NCI-H2196 (cell line): ENCODE data around the gene PRR12.

Experiments
- DNase-seq: peaks from one replicate; lab custom pipeline; 2025; ENCODE audit not compliant: unreplicated experiment; lab: John Stamatoyannopoulos, UW

Gene PRR12

DNA sequence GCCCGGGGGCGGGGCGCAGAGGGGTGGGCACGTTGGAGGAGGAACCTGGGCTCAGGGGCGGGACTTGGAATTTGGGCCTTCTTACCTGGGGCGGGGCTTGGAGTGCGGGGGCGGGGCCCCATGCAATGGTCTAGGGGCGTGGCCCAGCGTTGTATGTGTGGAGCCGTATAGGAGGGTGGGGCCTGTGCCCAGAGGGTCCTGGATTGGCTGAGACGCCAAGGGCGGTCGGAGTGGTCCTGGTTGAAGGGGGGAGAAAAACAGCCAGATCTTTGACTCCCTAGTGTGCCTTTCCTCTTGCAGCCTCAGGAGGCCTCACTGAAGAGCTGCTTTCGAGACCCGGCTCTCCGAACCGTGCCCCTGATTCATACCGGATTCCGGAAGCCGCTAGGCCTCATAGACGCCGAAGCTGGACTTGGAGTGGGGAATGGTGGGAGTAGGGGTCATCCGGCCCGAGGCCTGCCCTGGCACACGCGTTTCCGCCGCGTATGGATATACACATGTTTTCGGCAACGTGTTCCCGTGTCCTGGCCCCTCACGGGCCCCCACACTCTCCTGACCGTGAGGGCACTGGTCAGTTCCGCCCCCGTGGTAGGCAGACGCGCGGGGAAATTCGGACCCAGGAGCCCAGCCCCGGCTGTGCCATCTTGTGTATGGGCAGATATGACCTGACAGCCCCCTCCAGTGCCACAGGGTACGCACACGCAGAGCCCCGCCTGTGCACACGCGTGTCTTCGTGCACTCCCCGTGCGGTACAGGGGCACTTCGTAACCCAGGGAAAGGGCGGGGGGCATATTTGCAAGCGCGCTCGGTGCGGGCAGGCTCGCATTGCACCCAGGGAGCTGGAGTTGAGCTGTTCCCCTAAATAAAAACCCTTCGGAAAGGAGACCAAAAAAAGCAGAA lies 661 bp upstream of the PRR12 start:
- peak; percentile 95 for DNase-seq

DNA sequence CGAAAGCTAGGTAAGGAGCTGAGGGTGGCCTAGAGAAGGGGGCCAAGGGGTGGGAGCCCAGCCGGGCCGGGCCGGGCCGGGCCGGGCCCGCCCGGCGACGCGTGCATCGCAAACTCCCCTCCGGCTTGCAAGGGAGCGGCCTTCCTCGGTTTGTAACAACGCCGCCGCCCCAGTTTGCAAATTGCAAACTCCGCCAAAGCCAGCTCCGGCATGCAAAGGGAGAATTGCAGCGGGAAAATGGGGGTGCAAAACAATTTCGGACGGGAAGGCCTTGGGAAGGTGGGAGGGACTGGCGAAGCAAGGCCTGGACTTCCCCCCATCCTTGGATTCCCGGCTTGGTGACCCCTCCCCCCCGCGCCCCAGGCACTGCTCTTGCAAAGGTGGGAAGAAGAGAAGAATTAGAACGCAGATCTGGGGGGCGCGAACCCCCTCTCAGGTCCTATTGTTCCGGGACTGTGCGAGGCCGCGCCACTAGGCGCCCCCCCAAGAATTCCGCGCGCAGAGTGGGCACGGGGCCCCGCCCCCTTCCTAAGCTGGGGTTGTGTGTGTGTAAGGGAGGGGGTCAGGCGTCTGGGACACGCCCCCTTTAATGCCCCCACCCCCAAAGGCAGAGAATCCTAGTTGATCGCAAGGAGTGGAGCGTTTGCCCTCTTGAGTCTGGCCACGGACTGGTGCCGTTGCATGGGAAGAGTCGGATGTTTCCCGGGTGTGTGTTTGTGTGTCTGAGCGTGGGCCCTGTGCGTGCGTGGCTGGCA lies 926 bp downstream of the PRR12 start:
- peak; percentile 45 for DNase-seq

DNA sequence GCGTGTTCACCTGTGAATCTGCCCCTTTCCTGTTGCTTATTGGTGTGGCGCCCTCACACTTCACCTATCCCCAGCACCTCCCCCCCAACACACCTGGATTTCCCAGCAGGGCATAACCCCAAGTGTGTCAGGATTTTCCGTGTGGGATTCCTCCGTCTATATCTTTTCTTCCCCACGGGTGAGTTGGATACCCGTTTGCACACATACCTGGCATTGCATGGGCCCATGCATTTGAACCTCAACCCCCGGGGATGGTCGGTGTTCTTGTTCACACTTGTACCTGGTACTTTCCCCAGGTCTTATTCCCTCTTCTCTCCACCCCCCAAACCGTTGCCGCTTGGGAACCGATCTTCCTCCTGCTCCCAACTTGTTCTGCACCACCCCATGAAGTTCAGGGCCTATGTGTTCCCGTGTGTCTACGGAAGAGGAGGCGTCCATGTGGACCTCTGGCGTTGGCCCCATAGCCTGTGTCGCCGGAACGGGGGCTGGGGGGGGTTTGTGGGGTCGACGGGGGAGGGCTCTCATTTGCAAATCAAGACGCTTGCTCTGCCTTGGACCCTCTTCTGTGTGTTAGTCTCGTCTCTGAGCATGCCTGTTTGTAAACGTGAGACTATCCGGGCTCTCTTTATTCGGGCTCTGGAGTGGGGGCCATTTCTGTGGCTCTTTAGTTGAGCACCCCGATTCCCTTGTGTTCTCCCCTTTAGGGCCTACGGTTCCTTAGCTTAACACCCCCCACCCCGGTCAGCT lies 1.7 kb downstream of the PRR12 start:
- peak; percentile 45 for DNase-seq

DNA sequence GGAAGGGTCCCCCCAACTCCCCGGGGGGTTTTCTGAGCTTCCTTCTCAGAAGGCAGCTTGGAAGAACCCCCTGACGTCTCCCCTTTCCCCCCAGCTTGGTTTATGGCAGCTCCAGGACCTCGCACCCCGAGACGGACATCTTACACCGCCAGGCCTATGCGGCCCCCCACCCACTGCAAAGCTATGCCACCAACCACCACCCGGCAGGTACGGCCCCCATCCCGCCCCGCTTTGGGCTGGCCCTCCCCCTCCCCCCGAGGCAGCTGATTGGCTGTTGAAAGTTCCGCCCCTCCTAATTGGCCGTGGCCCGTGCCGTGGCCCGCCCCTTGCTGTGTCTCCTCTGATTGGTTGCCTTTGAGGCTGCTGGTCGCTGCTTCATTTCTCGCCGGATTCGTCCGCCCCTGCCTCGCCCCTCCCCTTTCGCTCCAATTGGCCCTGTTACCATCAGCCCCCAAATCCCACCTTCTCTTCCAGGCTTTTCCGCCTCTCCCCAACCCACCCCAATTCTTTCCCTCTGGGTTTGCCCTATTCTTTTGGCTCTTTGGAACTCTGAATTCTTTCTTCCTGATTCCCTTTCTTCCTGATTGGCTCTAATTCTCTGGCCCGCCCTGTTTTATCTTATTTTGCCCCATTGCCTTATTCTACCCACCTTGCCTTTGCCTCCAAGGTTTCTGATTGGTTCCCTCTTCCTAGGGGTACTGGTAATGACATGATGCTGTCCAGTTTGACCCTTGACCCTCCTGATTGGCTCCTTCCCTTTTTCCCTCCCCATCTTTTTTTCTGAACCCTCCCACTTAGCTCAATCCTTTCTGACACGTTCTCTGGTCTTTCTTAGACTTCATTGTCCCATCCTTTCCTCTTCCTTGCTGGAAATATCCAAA lies 2.5 kb downstream of the PRR12 start:
- peak; percentile 90 for DNase-seq

DNA sequence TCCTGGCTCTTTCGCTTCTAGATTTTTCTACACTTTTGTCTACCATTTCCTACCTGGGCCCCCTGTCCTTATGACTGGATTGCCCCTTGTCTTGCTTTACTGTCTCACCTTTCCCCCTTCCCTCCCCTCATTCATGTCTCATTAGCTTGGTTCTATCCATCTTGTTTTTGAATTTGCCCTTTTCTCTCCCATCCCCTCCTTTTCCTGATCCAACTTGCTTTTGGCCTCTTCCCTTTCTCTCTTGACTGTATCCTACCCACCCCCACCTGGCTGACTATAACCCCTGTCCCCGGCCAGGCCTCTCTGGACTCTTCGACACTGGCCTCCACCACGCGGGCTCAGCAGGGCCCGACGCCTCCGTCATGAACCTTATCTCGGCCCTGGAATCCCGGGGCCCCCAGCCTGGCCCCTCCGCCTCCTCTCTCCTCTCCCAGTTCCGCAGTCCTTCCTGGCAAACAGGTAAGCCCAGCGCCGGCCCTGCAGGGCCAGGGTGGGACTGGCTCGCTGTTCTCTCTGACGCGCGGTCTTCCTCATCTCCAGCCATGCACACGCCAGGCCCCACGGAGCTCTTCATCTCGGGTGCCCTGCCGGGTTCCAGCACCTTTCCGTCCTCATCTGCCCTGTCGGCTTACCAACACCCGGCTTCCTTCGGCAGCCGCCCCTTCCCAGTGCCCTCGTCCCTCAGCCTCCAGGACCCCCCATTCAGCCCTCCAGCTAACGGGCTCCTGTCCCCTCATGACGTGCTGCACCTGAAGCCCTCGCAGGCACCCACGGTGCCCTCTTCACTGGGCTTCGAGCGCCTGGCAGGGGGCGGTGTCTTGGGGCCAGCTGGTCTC lies 3.4 kb downstream of the PRR12 start:
- DNase-seq: no peak

DNA sequence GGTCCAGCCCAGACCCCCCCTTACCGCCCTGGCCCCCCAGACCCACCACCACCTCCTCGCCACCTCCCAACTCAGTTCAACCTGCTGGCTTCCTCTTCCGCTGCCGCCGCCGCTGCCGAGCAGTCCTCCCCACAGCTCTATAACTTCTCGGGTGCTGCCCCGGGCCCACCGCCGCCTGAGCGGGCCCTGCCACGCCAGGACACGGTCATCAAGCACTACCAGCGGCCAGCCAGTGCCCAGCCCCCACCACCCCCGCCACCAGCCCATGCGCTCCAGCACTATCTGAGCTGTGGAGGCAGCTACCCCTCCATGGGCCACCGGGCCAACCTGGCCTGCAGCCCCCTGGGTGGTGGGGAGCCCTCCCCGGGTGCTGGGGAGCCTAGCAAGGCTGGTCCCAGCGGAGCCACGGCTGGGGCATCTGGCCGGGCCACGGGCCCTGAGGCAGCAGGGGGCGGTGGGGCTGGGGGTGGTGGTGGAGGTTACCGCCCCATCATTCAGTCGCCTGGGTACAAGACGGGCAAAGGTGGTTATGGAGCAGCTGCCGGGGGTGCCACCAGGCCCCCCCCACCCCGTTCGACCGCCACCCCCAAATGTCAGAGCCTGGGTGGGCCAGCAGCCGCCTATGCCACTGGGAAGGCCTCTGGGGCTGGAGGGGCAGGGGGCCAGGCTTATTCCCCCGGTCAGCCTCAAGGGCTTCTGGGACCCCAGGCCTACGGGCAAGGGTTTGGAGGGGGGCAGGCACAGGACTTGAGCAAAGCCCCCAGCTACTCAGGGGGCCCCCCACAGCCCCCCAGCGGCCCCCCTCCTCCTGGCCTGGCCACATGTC lies 4.2 kb downstream of the PRR12 start:
- DNase-seq: no peak

DNA sequence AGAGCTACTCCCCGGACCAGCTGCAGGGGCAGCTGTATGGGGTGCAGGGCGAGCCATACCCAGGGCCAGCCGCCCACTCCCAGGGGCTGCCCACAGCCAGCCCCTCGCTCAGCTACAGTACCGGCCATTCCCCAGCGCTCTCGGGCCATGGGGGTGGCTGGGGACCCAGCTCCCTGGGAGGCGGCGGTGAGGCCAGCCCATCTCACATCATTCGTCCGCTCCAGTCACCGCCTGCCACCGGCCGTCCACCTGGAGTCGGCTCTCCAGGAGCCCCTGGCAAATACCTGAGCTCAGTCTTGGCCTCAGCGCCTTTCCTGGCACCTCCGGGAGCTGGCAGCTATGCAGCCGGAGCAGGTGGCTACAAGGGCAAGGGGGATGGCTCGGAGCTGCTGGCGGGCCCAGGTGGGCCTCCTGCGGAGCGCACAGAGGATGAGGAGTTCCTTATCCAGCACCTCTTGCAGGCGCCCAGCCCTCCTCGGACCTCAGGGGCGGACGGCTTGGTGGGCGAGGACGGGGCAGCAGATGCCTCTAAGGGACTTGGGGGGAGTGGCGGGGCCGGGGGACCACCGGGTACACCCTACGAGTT lies 4.9 kb downstream of the PRR12 start:
- DNase-seq: no peak

DNA sequence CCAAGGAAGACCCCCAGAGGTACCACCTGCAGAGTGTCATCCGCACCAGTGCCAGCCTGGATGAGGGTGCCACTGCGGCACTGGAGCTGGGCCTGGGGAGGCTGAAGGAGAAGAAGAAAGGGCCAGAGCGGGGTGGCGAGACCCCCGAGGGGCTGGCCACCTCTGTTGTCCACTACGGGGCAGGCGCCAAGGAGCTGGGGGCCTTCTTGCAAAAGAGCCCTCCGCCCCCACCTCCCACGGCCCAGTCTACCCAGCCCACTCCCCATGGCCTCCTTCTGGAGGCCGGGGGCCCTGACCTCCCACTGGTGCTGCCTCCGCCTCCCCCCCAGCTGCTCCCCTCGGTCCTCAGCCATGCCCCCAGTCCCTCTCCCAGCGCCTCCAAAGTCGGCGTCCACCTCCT lies 5.4 kb downstream of the PRR12 start:
- DNase-seq: no peak

DNA sequence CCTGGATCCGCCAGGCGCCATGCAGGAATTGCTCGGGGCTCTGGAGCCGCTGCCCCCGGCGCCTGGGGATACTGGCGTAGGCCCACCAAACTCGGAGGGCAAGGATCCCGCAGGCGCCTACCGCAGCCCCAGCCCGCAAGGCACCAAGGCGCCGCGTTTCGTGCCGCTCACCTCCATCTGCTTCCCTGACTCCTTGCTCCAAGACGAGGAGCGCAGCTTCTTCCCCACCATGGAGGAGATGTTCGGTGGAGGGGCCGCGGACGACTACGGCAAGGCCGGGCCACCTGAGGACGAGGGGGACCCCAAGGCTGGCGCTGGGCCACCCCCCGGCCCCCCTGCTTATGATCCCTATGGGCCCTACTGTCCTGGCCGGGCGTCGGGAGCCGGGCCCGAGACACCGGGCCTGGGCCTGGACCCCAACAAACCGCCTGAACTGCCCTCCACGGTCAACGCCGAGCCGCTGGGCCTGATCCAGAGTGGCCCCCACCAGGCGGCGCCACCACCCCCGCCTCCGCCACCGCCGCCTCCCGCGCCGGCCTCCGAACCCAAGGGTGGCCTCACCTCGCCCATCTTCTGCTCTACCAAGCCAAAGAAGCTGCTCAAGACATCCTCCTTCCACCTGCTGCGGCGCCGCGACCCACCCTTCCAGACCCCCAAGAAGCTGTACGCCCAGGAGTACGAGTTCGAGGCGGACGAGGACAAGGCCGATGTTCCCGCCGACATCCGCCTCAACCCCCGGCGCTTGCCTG lies 6.1 kb downstream of the PRR12 start:
- no peak for DNase-seq

DNA sequence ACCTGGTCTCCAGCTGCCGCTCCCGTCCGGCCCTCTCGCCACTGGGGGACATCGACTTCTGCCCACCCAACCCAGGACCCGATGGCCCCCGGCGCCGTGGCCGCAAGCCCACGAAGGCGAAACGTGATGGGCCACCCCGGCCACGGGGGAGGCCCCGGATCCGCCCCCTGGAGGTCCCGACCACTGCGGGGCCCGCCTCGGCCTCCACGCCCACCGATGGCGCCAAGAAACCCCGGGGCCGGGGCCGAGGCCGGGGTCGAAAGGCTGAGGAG lies 6.7 kb downstream of the PRR12 start:
- no peak for DNase-seq

DNA sequence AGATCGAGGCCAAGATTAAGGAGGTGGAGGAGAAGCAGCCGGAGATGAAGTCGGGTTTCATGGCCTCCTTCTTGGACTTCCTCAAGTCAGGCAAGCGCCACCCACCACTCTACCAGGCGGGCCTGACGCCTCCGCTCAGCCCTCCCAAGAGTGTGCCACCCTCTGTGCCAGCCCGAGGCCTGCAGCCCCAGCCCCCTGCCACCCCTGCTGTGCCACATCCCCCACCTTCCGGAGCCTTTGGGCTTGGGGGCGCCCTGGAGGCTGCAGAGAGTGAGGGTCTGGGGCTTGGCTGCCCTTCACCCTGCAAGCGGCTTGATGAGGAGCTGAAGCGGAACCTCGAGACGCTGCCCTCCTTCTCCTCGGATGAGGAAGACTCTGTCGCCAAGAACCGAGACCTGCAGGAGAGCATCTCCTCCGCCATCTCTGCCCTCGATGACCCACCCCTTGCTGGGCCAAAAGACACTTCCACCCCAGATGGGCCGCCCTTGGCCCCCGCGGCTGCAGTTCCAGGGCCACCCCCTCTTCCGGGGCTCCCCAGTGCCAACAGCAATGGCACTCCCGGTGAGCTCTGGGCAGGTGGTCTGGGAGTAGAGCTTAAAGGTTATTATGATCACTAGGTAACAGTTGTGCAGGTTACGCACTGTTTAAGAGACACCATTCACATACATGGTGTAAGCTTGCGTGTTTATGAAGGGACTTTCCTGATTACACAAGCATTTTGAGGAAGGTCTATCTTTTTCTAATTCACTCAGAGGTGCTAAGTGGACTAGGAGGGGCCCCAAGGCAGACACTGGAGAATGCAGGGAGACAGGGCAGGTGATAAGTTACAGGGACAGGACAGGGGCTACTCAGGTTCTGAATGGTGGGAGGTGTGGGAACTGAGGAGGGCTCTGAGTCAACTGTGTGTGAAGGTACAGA lies 8.7 kb downstream of the PRR12 start:
- no peak for DNase-seq

DNA sequence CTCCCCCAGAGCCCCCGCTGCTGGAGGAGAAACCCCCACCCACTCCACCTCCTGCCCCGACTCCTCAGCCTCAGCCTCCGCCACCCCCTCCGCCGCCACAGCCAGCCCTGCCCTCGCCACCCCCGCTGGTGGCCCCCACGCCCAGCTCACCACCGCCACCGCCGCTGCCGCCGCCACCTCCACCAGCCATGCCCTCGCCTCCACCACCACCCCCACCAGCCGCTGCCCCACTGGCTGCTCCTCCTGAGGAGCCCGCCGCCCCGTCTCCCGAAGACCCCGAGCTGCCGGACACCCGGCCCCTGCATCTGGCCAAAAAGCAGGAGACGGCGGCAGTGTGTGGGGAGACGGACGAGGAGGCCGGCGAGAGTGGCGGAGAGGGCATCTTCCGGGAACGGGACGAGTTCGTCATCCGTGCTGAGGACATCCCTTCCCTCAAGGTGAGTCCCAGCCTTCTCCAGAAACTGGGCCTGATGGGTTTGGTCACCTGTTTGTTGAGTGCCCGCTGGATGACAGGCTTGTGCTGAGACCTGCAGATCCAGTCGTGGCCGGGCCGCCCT lies 10.6 kb downstream of the PRR12 start:
- no peak for DNase-seq

DNA sequence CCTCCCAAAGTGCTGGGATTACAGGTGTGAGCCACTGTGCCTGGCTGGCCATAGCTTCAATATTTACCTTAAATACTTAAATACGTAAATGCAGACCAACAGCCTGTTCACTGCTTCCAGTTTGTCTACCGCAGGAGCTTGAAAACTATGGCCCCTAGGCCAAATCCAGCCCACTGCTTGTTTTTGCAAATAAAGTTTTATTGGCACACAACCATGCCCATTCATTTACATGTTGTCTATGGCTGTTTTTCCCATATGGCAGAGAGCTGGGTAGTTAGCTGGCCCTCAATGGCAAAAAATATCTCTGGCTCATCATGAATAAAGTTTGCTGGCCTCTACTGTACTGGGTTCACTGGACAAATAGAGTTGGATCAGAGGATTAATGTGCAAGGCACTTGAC lies 11.8 kb downstream of the PRR12 start:
- no peak for DNase-seq

DNA sequence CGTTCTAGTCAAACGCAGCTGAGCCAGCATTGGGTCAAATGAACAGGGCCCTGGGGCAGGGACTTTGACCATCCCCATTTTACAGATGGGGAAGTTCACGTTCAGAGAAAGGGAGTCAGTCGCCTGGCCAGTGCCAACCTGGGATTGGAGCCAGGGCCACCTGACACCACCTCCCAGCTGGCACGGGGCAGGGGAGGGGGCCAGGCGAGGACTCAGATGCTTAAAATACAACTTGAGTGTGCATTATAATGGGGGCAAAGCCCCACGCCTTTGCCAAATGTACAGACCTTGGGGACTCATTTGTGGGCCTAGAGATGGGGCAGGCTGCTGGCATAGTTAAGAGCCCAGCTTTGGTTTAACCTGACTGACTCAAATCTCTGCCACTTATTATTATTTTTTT lies 14.6 kb downstream of the PRR12 start:
- DNase-seq: no peak

DNA sequence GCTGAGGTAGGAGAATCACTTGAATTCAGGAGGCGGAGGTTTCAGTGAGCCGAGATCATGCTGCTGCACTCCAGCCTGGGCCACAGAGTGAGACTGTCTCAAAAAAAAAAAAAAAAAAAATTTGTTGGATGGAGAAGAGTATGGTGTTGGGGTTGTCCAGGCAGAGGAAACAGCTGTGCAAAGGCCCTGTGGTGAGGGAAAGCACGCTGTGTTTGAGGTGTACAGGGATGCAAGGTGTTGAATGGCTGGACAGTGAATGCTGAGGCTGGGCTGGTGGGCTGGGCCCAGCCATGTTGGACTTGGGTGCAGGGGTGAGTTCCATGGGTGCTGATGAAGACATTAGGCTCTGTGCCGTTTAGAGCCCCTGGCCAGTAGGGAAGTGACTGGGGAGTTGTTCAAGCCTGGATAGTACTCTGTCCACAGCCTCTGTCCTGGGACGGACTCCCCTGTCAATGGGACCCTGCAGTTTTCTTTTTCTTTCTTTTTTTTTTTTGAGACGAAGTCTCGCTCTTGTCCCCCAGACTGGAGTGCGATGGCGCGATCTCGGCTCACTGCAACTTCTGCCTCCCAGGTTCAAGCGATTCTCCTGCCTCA lies 18.6 kb downstream of the PRR12 start:
- no peak for DNase-seq

DNA sequence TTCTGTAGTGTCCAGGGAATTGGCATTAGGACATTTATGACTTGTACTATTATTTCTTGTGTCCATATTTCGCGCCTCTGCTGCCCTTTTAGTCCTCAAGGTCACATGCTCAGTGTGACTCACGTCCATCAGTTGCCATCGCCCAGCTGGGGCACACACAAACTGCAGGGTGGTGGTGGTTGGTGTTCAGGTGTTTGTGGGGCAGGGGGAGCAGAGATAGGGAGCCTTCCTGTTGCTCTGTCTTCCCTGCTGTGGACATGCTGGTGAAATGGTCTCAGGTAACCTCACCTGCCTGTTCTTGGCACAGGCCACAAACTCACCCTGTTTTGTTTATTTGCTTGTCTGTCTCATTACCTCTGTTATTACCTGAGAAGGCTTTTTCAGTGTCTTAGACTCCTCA lies 22.4 kb downstream of the PRR12 start:
- peak; percentile 59 for DNase-seq
